Measurements from ENCODE around the gene BNIP2.

The BNIP2 gene

GRCh38 chr15:59668556-59668955, 20.6 kb downstream of the BNIP2 start:
- TF ChIP-seq CTCF (IDR thresholded peaks at IDR 0.05) = no peak

GRCh38 chr15:59662260-59662659, 26.9 kb downstream of the BNIP2 start:
- no peak for TF ChIP-seq CTCF (IDR thresholded peaks at IDR 0.05)

- no peak for TF ChIP-seq CTCF (IDR thresholded peaks at IDR 0.05)
These were observed 29.8 kb downstream of the BNIP2 start for GRCh38 chr15:59659366-59659765.

- TF ChIP-seq CTCF (IDR thresholded peaks at IDR 0.05) = no peak
These were observed 31.4 kb downstream of the BNIP2 start for GRCh38 chr15:59657635-59658125.

- TF ChIP-seq CTCF (IDR thresholded peaks at IDR 0.05) = no peak
These were observed 32.1 kb downstream of the BNIP2 start, which contains the start of gene GTF2A2 for GRCh38 chr15:59656897-59657634. Gene GTF2A2, minus strand, starts transcription at chr15:59657515. Its CDS starts 5,238 bp downstream, at chr15:59652277.

GRCh38 chr15:59654046-59654445, 35.1 kb downstream of the BNIP2 start:
- no peak for TF ChIP-seq CTCF (IDR thresholded peaks at IDR 0.05)

GRCh38 chr15:59649603-59650002, 39.5 kb downstream of the BNIP2 start:
- no peak for TF ChIP-seq CTCF (IDR thresholded peaks at IDR 0.05)
